ENCODE results near the gene KSR1.

GRCh38 chr17:27591986-27592385, 135.7 kb downstream of the KSR1 start:
- TF ChIP-seq TAF1 (IDR thresholded peaks at IDR 0.05; ENCODE audit: control insufficient read depth, extremely low read depth, insufficient read depth, low read length, severe bottlenecking) (no peak), NR1H2 (CRISPR knock-in tag; IDR thresholded peaks at IDR 0.05) (no peak), MTA1 (IDR thresholded peaks at IDR 0.05; ENCODE audit: borderline replicate concordance) (no peak), GATA2 (CRISPR knock-in tag; IDR thresholded peaks at IDR 0.05) (no peak), CTCF (IDR thresholded peaks at IDR 0.05 in 2 of 3, conservative IDR thresholded peaks at IDR 0.05 in 1 of 3; ENCODE audit: insufficient read depth in 2 of 3, low read depth in 1 of 3, low read length in 3 of 3) (no peak), EP300 (IDR thresholded peaks at IDR 0.05; ENCODE audit: low read length) (no peak), NCOR1 (IDR thresholded peaks at IDR 0.05) (no peak), POLR3A (IDR thresholded peaks at IDR 0.05; ENCODE audit: borderline replicate concordance, extremely low read depth, insufficient read depth, insufficient read length) (no peak), FOXO4 (CRISPR knock-in tag; IDR thresholded peaks at IDR 0.05) (no peak), FOXM1 (IDR thresholded peaks at IDR 0.05; ENCODE audit: low read depth) (no peak), FOXM1 (CRISPR knock-in tag; IDR thresholded peaks at IDR 0.05; ENCODE audit: low read depth) (no peak)
